ENCODE data around the gene NSG2.
"Not testable (repeated sequence)": the region's sequence is repeated elsewhere in the genome, so short reads cannot be mapped to it uniquely, and the experiment has no call there.

NSG2 gene

DNA sequence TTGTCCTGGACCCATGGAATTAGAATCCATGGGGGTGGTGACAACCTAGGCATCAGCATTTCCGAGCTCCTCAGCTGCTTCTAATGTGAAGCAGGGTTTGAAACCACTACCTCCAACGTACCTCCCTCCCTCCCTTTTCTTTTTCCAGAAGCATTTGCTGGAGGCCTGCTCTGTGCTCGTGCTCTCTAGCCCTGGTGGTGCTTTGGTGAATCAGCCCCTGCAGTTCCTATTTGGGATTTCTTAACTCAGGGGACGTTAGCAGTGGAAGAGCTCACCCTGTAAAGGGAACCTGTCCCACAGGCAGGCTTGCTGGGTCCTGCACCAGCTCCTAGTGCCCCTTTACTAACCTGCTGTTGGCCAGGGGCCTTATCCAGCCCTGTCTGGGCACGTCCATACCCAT is 55.0 kb downstream of the NSG2 start:
- Histone ChIP-seq H3K4me3 (ENCODE audit: low read depth, low read length) (no peak overlapping the region), H3K36me3 (peaks cover 65% of the 10 kb centered on the region), H3K27me3 (no peaks in the 10 kb centered on the region), H3K9me3 (no peaks in the 10 kb centered on the region), H3K4me1 (peaks cover 39% of the 10 kb centered on the region)
- no peak for DNase-seq
- TF ChIP-seq, protein P1, sequence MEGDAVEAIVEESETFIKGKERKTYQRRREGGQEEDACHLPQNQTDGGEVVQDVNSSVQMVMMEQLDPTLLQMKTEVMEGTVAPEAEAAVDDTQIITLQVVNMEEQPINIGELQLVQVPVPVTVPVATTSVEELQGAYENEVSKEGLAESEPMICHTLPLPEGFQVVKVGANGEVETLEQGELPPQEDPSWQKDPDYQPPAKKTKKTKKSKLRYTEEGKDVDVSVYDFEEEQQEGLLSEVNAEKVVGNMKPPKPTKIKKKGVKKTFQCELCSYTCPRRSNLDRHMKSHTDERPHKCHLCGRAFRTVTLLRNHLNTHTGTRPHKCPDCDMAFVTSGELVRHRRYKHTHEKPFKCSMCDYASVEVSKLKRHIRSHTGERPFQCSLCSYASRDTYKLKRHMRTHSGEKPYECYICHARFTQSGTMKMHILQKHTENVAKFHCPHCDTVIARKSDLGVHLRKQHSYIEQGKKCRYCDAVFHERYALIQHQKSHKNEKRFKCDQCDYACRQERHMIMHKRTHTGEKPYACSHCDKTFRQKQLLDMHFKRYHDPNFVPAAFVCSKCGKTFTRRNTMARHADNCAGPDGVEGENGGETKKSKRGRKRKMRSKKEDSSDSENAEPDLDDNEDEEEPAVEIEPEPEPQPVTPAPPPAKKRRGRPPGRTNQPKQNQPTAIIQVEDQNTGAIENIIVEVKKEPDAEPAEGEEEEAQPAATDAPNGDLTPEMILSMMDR (IDR thresholded peaks at IDR 0.05; ENCODE audit: low read depth, low read length), result 0 out of 2 replicates have a peak, but pooled peaks have one; percentile 26

DNA sequence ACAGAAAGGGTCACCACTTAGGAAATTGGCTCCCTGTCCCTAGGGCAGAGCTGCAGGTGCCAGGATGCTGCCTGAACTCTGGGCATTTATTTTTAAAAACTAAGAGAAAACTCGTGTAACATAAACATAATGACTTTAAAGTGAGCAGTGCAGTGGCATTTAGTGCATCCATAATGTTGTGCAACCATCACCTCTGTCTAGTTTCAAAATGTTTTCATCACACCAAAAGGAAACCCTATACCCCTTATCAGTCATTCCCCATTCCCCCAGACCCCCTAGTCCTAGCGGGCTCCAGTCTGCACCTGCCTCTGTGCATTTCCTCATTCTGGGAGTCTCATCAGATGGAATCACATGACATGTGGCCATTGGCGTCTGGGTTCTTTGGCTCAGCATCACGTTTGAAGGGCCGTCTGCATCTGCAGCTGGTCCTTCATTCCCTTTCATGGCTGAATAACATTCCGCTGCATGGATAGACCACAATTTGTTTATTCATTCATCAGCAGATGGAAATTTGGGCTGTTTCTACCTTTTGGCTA is 55.8 kb downstream of the NSG2 start:
- Histone ChIP-seq H3K36me3 (peaks cover 64% of the 10 kb centered on the region), H3K4me1 (peaks cover 36% of the 10 kb centered on the region), H3K4me3 (ENCODE audit: low read depth, low read length) (no peak overlapping the region), H3K27me3 (no peaks in the 10 kb centered on the region), H3K9me3 (no peaks in the 10 kb centered on the region)
- TF ChIP-seq, protein P1 (IDR thresholded peaks at IDR 0.05; ENCODE audit: low read depth, low read length), result no peak
- DNase-seq, result peak; percentile 56

DNA sequence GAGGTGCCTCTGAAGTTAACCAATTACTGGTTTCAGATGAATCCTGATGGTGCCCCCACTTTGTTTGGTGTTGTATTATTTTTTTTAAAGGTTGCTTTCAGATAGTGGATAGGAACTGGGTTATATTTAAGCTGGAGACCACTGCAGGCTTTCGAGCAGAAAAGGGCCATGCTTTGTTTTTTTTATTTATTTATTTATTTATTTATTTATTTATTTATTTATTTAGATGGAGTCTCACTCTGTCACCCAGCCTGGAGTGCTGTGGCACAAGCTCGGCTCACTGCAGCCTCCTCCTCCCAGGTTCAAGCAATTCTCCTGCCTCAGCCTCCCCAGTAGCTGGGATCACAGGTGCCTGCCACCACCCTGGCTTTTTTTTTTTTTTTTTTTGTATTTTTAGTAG is 57.1 kb downstream of the NSG2 start:
- H3K4me1 ChIP-seq, result peaks cover 30% of the 10 kb centered on the region
- H3K9me3 ChIP-seq; H3K4me3 ChIP-seq (ENCODE audit: low read depth, low read length); DNase-seq; H3K27me3 ChIP-seq: not testable (repeated sequence)
- H3K36me3 ChIP-seq, result peaks cover 72% of the 10 kb centered on the region

DNA sequence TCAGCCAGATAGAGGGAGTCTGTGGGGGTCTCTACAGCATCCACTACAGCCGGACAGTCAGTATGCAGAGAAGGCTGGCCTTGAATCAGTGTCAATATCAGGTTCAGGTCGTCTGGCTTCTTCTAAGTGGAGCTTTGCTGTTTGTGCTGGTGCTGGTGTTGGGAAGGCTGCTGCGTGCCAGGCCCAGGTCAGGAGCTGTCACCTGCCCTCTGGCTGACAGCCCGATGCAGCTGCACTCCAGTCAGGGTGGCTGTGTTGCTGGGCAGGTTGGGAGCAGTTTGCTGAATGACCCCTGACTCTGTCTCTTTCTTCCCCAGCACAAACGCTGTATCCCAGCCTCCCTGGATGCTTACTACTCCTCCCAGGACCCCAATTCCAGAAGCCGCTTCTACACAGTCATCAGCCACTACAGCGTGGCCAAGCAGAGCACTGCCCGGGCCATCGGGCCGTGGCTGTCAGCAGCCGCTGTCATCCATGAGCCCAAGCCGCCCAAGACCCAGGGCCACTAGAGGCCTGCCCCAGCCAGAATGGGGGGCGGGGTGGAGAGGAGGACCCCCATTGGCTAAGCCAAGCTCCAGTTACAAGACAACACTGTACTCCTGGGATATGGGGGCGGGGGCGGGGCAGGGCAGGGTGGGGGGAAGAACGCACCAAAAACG is 61.6 kb downstream of the NSG2 start:
- Histone ChIP-seq H3K4me1 (no peaks in the 10 kb centered on the region; the same call in 1 of the 2 replicates), H3K36me3 (peaks cover 89% of the 10 kb centered on the region), H3K4me3 (ENCODE audit: low read depth, low read length) (no peak overlapping the region), H3K9me3 (no peaks in the 10 kb centered on the region), H3K27me3 (no peaks in the 10 kb centered on the region)
- DNase-seq, result no peak
- TF ChIP-seq, protein P1 (IDR thresholded peaks at IDR 0.05; ENCODE audit: low read depth, low read length), result no peak

DNA sequence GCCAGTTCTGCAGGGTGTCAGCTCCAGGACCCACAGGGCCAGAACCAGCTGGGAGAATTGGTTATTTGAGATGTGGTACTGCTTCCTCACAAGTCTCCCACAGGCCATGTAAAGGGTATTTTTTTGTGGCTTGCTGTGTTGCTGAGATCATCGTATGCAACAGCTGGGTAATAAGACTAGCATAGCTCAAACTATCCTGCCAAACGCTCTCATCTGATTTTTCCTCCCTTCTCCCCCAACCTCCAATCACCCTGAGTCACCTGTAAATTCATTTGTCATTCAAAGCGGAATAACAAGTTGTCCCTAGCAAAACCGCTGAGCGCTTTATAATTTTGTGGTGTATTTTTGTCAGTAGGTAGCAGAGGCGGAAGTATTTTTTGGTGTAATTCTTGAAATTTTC is 63.2 kb downstream of the NSG2 start:
- no peak overlapping the region for H3K4me3 ChIP-seq (ENCODE audit: low read depth, low read length)
- peaks cover 89% of the 10 kb centered on the region for H3K36me3 ChIP-seq
- TF ChIP-seq, protein P1 (IDR thresholded peaks at IDR 0.05; ENCODE audit: low read depth, low read length), result no peak
- H3K27me3 ChIP-seq, result no peaks in the 10 kb centered on the region
- DNase-seq, result no peak
- no peaks in the 10 kb centered on the region for H3K9me3 ChIP-seq
- H3K4me1 ChIP-seq, result no peaks in the 10 kb centered on the region; the same call in 1 of the 2 replicates

DNA sequence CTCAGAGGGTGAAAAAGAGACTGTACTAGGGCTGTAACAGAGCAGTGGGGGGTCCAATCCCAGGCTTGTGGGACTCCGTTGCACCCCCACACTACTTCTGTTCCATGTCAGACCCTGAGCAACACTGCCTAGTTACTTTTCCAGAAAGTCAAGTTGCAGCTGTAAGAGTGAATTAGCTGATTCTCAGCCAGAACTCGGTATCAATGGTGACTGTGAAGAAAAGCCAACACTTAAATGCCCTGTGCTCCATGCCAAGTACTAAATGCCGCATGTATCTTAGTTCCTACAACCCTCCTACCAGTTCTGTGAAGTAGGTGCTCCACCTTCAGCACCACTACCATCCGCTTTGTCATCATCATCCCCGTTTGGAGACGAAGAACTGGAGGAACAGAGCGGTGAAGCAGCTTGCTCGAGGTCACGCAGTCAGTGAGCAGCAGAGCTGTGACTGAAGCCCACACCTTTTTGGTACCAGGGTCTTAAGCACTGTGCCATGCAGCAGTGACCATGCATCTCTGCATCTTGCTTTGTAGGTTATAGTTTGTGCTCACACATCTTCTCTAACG is 64.3 kb downstream of the NSG2 start:
- DNase-seq, result no peak
- no peak overlapping the region for H3K4me3 ChIP-seq (ENCODE audit: low read depth, low read length)
- H3K36me3 ChIP-seq, result peaks cover 86% of the 10 kb centered on the region
- no peaks in the 10 kb centered on the region for H3K9me3 ChIP-seq
- H3K27me3 ChIP-seq, result no peaks in the 10 kb centered on the region
- TF ChIP-seq, protein P1 (IDR thresholded peaks at IDR 0.05; ENCODE audit: low read depth, low read length), result no peak
- no peaks in the 10 kb centered on the region; the same call in 1 of the 2 replicates for H3K4me1 ChIP-seq

Measured in BE2C (cell line).